H1 (cell line): ENCODE results near the gene PLPP4. TPM values are rescaled to one million over a fixed set of nuclear protein-coding genes. Genes with fewer than 3 reads are reported as not detected.

ENCODE experiments used
- TEAD4 ChIP-seq: IDR thresholded peaks from 2 replicates; pipeline ENCODE4 v1.6.1; 2012; ENCODE audit warnings: low read depth, low read length, inconsistent platforms, mixed read lengths
- polyA plus RNA-seq, 7 experiments: library from polyadenylated mRNA; depleted of rRNA in 3 of 7; stranded (reverse) in 5 of 7; unstranded in 2 of 7; fragments of >200 nt in 5 of 7; fragments of 200-250 nt in 2 of 7; gene quantifications; 1 replicate in 5 of 7; 2 replicates in 1 of 7; 4 replicates in 1 of 7; pipeline versions ENCODE4 v1.2.1 to v1.2.3, GENCODE V29; 2011 to 2013; ENCODE audit warnings: missing spikeins in 2 of 7, mixed read lengths in 2 of 7
- total RNA-seq: library from RNA; stranded (reverse); fragmentation: NEBNext Ultra II Directional; extraction: Animal tissue kit (Norgen Biotek cat#: 25700); gene quantifications from 2 replicates; pipeline ENCODE4 v1.2.1, GENCODE V29; 2021

The PLPP4 gene
- total and polyA plus RNA-seq, 2 of the 8 experiments (the other 6 are each of a cell fraction or from before 2014, with no cell fraction given), result 0.30 TPM; not detected in 1

DNA sequence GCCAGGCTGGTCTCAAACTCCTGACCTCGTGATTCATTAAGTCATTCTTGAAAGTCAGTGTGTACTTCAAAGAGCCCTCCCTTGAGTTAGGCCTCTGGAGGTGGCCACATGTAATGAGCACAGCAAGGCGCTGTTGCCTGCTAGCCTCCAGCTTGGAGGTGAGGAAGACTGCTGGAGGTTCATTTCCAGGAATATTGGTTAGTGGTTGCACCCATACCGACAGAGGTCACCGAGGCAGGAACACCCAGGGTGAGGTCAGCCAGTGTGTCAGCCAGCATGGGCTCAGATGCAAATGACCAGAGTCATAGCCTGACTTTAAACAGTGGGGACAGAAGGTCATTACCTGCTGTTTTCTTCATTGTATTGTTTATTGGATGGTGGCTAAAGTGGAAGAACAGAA is 85.0 kb downstream of the PLPP4 start (continued):
- TF ChIP-seq TEAD4, result no peak
